CD4-positive, alpha-beta T cell treated with Interleukin-15 for 1 hour (primary cell): ENCODE measurements around the gene MACROD2.
"Not testable (repeated sequence)": the region's sequence is repeated elsewhere in the genome, so short reads cannot be mapped to it uniquely, and the experiment has no call there.

Experiments used
- DNase-seq: peaks from one replicate; pipeline ENCODE4 v3.0.0-alpha.2; 2020

Gene MACROD2

DNA sequence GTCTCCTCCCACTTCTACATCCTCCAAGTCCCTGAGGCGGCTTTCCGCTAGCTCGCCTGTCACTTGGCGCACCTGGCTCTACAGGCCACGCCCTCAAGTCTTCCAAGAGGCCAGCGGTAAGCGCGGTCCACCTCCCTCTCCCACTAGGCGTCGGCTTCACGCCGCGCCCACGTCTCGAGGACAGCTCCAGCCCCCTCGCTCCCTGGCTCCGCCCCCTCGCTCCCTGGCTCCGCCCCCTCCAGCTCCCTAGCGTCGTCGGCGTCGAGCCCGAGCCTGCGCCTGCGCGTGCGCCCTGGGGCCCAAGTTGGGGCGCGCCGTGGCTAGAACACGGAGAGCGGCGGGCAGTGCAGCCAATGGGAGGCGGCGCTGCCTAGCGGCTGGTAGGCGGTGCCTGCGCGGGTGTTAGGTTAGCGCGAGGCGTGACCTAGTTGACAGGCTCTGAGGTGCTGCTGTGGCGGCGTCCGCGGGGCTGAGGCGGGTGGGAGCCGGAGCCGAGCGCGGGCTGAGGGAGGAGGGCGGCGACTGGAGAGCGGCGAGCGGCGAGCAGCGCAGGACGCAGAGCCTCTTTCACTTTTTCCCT is at the start of gene MACROD2:
MACROD2 (plus strand) TSS at position 431 of the 580 bp plus-strand sequence.
- DNase-seq: peak; percentile 54

DNA sequence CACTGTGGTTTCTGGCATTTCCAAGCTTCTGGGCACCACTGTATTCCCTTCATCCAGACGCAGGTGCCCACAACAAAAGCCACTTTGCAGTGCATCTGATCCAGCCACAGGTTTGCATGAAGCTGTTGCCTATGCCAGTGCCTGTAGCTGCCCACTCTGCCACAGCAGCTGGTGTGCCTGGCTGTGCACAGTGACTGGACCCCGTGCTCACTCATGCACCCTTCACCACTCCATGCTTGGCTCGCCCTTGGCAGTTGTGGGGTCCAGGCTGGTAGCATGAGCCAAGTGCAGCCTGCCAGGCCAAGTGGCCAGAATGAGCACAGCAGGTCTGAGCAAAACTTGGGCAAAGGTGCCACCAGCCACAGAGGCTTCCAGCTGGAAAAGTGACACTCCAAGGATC is 47.6 kb upstream of the MACROD2 start:
- DNase-seq: no peak

DNA sequence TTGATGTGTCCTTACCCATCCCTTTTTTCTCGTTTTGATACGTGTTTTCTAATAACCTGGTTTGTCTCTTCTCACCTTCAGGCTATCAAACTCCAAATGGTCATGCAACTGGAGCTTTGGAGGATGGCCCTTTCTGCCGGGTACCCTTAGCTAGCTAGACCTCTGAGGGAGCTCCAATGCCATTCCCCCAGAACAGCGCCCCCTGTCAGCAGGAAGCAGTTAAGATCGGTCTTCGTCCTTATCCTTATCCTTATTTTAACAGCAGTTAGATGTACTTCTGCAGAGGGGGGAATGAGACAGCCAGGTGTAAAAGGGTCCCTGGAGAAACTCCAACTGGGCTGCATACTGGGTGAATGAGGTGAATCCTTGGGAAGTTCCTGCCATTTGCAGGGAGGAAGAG is 42.1 kb upstream of the MACROD2 start:
- DNase-seq: no peak

DNA sequence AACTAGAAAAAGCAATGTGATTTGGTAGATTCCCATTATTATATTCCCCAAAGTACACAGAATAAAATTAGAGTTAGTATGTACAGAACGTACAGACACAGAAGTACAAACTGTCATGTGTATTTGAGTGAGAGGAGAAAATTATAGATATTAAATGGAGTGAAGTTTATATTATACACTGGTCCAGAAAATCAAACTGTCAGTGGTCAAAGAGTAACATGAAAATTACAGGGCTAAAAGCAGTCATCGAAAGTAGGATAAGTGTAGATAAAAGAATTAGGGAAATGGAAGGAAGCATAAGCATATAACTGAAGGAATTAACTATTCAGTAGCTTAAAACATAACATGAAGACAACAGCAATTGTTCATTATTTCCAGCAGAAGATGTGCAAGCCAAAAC is 35.2 kb upstream of the MACROD2 start:
- DNase-seq: no peak

DNA sequence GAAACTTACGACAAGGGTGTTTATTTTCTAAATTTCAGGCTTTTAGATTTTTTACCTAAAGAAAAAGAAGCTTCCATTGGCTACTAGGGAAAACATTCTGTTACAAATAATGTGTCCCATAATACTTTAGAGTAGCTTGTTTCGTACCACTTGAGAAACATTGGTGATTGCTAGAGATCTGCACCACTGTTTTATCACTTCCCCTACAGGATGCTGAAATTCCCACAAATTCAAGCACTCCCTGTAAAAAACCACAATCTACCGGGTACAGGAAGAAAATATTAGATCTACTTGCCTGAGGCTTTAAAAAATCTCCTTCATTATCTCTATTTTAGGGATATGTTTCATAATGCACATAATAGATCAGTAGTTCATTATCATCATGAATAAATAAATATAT is 34.8 kb upstream of the MACROD2 start:
- no peak for DNase-seq

DNA sequence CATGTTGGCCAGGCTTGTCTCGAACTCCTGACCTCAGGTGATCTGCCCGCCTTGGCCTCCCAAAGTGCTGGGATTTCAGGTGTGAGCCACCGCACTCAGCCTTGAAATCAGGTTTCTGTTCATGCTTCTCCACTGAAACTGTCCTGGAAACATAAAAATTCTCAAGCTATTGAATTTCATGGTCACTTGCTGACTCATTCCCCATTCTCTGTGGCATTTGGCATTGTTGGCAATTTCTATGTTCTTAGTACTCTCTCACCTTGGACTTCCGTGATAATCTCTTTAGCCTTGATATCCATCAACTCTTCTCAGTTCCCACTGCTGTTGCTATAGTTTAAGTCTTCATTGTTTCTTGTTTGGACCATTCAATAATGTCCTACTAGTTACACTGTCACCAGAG is 11.1 kb upstream of the MACROD2 start:
- no peak for DNase-seq

DNA sequence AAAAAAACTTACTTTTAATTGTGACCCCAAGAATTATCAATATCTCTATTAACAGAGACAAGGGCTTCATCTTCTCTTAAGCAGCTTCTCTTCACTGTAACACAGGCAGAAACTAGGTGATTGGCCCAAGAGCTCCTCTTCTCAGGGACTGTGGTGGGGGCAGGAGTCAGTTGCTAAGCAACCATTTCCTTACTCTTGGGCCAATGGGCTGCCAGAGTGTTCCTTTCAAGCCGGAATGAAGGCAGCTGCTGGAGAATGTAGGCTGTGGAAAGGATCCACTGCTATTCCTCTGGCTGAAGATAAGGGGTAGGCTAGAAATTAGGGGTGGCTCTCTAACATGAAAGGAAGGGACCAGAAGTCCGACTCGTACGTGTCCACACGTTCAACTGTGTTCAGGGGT is 4.9 kb upstream of the MACROD2 start, which contains the start of gene SEL1L2:
SEL1L2 (minus strand) TSS at position 150 of the 400 bp plus-strand sequence; CDS start at position 70, 80 bp downstream.
- DNase-seq: no peak

DNA sequence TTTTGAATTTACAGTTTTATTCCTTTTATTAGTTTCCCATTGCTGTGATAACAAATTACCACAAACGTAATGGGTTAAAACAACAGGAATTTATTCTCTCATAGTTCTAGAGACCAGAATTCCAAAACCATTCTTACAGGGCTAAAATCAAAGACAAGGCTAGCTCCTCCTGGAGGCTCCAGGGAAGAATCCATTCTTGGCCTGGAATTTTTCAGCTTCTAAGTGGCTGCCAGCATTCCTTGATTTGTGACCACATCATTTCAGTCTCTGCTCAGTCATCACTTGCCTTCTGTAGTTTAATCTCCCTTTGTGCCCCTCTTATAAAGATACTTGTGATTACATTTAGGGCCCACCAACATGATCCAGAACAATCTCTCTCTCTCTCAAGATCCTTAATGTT is 4.0 kb upstream of the MACROD2 start:
- no peak for DNase-seq

DNA sequence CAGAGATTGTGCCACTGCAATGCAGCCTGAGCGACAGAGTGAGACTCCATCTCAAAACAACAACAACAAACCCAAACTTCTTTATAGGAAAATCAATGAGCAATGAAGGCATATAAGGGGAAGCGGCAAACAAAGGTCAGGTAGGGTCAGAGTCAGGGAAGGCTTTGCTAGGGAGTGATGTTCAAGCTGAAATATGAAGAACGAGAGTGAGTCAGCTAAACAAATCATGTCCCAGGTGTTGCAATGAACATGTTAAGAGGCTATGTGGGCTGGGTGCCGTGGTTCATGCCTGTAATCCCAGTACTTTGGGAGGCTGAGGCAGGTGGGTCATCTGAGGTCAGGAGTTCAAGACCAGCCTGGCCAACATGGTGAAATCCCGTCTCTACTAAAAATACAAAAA is 3.4 kb upstream of the MACROD2 start:
- not testable (repeated sequence) for DNase-seq

DNA sequence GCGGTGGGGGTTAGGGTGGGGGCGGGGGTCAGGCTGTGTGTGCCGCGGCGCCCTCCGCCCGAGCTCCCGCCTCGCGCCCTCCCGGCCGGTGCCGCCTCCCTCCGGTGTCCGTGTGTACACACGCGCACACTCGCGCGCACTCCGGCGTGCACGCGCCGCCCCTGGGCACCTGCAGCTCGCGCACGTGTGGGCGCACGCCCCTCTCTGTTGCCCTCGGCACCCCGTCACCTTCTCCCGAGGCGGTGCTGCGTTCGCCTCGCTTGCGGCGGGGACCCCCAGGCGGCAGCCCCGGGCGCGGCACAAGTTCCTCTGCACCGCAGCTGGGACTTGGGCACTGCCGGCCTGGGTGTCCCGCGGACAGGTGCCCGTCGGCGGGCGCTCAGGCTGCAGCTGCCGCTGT is 525 bp downstream of the MACROD2 start:
- DNase-seq: no peak

DNA sequence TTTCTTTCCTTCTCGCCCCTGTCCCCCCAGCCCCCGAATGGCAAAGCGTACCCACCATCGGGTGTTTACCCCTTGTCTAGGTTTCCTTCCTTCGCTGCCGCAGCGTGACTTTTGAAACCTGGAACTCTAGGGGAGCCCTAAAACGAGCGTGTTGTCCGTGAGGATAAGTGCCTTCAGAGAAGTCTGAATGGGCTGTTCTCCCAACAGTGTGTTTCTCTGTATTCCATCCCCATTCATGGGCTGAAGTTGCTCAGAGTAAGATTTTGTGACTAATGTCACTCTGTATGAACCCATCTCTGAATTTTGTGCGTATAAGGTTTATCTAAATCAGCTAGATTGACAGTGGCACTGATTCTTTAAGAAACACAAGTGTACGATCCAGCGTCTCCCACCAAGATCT is 949 bp downstream of the MACROD2 start:
- DNase-seq: no peak

DNA sequence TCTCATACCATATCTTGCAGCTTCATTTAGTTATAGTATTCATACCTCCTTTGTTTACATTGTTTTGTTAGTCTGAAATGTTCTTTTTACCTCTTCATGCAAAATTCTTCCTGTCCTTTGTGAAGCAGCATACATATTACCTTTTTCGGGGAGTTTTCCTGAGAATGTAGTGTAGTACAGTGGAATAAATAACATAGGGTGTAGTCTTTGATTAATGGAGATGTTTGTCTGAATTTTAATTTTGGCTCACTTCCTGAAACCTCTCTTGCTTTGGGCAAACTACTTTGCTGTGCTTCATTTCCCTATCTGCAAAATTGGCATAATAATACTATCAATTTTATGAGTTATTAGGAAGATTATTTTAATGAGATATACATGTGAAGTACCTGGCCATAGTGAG is 5.6 kb downstream of the MACROD2 start:
- DNase-seq: no peak

DNA sequence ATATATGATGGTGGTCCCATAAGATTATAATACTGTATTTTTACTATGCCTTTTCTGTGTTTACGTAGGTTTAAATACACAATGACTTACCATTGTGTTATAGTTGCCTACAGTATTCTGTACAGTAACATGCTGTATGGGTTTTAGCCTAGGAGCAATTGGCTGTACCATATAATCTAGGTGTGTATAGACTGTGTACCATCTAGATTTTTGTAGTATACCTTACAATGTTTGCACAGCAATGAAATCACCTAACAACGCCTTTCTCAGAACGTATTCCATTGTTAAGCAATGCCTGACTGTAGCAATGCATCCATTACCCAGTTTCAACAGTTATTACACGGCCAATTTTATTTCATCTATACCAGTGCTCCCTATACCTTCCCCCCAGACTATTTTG is 10.7 kb downstream of the MACROD2 start:
- no peak for DNase-seq

DNA sequence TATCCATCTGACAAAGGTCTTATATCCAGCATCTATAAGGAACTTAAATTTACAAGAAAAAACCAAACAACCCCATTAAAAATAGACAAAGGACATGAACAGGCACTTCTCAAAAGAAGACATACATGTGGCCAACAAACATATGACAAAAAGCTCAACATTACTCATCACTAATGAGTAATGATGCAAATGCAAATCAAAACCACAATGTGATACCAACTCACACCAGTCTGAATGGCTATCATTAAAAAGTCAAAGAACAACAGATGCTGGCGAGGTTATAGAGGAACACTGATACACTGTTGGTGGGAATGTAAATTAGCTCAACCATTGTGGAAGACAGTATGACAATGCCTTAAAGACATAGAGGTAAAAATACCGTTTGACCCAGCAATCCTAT is 13.9 kb downstream of the MACROD2 start:
- no peak for DNase-seq

DNA sequence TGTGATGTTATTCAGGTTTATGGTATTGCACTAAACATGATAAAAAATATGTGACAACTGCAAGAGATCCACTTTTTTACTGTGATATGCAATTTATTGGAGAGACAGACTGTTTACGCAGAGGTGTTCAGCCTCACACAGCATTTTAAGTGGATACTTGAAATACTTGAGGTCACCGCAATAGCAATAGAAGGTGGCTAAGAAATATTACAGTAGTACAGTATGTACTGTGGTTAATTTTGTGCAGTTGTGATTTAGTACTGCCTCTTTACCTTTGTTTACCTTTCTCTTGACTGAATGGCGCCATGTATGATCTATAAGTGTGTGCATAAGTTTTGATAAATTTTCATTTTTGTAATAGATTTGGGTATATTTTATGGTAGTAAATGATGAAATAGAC is 17.4 kb downstream of the MACROD2 start:
- DNase-seq: no peak

DNA sequence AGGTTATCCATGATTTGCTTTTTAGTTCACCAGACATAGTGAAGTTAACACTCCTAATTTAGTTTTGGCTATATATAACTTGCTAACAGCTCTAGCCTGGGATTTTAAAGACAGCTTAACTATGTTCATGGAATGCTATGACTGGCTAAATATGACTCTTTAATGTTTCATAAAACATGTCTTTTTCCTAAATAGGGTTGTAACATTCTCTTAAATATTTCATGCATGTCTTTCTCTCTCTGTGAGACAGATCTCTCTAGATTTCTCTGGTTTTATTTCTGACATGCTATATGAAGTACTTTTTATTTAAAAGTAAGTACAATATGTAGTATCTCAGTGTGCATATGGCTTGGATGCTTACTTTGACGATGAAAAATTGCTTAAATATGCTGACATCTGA is 35.7 kb downstream of the MACROD2 start:
- no peak for DNase-seq

DNA sequence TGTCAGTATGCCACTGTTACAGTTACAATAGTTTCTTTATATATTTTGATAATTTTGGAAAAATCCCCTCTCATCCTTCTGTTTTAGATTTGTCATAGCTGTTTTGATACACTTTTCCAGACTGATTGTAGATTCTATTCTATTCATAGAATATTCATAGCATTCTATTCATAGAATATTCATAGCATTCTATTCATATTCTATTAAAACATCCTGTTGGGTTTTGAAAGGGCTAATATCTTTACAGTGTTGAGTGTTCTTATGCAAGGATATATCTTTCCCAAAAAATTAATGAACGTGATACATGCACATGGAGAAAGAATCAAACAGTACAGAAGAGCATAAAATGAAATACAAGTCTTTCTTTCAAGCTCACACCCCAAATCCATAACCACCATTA is 38.0 kb downstream of the MACROD2 start:
- no peak for DNase-seq

DNA sequence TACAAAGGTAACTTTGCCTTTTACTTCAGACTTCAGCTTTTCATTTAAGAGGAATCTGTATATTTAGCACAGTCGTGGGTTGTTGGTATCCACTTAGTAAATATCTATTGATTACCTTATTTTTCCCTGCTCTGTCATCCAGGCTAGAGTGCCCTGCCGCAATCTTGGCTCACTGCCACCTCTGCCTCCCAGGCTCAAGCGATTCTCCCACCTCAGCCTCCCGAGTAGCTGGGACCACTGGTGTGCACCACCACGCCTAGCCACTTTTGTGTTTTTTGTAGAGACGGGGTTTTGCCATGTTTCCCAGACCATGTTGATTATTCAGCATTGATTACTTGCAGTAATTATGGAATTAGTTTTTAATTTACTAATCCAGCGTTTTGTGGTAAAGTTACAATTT is 41.3 kb downstream of the MACROD2 start:
- DNase-seq: no peak

DNA sequence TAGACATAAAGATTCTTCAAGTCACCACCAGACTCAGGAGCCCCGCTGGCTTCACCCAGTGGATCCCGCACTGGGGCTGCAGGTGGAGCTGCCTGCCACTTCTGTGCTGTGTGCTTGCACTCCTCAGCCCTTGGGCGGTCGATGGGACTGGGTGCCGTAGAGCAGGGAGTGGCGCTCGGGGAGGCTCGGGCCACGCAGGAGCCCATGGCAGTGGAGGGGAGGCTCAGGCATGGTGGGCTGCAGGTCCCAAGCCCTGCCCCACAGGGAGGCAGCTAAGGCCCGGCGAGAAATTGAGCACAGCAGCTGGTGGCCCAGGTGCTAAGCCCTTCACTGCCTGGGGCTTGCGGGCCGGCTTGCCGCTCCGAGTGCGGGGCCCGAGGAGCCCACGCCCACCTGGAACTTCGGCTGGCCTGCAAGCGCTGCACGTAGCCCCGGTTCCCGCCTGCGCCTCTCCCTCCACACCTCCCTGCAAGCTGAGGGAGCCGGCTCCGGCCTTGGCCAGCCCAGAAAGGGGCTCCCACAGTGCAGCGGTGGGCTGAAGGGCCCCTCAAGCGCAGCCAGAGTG is 49.5 kb downstream of the MACROD2 start:
- not testable (repeated sequence) for DNase-seq

DNA sequence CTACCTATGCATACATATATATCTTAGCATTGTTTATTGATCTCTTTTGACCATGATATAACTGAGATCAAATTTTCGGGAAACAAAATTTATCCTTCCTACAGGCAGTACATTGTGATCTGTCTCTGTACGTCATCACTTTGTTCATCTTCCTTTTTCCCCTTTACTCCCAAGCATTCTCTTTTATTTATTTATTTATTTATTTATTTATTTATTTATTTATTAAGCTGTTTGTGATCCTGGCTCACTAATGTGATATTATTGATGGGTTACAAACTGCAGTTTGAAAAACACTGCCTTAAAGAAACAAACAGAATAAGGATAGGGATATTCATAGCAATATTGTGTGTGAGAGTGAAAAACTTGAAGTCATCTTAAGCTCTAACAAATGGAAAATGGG is 51.2 kb downstream of the MACROD2 start:
- no peak for DNase-seq

DNA sequence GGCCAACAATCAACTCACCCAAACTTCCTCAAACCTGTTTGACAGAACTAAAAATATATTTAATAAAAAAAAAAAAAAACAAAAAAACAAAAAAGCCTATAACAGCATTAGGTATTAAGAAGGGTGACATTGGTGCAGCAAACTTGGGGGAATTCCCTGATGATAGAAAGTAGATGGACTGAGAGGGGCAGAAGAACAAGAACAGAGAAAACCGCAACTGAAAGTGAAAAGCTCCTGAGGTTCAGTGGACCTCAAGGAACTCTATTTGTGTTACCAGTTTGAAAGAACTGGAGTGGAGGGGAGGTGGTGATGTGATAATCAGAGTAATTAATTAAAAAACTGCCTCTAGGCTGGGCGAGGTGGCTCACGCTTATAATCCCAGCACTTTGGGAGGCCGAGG is 53.8 kb downstream of the MACROD2 start:
- DNase-seq: no peak

DNA sequence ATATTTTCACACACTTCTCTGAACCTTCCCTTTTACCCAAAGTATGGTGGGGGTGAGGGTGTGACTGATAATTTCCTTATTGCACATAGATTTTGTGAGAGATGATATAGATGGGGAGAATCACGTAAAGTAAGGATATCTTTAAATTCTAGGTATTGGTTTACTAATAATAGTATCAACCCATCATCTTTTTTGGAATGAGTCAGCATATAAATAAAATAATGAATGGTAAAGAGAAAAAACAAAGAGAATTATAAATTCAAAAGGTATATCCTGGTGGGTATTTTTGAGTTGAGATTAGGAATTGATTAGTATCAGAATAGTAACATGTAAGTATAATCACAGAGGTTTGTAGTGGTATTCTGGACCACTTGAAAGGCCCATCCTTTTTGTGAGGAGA is 56.1 kb downstream of the MACROD2 start:
- no peak for DNase-seq

DNA sequence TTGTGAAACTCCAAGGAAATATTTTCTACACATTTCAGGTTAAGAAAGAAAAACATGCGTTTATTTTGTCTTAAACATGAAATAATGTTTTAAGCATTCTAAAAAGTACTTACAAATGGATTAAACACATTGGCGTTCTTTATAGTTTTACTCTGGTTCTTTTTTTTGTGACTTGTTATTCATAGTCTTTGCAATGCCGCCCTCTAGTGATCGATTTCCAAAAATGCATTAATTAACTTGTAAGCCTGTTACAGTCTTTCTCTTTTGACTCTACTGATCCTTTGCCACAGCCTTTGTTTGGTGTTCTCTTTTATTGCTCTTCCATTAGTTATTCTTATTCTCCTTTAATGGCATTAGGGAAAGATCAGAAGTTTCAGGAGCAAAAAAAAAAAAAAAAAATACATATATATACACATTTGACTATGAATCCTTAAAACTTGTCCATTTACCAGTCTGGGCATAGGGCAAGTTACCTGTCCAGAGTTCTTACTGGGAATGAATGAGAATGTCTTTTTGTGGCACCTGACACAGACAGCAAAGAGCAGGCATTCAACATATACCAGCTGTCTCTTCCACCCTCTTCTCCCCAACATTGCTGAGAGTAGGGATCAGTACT is 59.9 kb downstream of the MACROD2 start:
- no peak for DNase-seq

DNA sequence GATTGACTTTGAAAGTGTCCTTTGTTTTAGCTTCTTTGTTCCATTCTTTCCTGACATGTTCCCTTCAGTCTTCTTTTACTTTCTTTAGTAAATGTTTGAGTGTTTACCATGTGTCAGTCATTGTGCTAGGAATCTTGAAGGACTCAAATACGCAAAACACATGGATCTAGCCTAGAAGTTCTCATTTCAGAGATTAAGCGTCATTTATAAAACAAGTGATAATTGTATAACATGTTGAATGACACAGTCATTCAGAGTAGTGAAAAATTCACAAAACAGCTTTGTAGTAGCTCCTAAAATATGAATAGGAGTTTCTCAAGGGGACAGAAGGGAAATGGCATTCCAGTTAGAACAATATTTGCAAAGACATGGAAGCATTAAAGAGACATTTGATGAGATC is 66.9 kb downstream of the MACROD2 start:
- DNase-seq: no peak

DNA sequence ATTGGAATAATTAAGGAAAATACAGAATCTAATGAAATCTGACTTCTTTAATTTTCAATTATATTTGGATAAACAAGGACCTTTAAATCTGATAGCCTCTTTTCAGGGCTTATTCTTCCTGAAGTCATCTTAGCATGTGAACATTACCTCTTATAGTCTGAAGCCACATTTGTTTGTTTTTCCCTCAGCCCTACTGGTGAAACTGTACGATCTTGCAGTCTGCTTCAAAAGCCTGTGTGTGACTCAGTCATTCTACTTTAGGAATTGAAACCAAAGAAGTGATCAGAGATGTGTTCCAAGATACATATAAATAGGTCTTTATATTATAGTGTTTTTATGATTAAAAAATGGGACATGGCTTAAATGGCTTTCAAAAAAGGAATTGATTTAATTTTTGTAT is 67.5 kb downstream of the MACROD2 start:
- no peak for DNase-seq
